ENCODE data around the gene PVALB.

The PVALB gene

GRCh38 chr22:36761553-36762240 lies 55.1 kb downstream of the PVALB start:
- H3K27me3 ChIP-seq (ENCODE audit: insufficient read depth, poor library complexity, severe bottlenecking) = no peaks in the 10 kb centered on the region
- TF ChIP-seq SPI1 (IDR thresholded peaks at IDR 0.05; ENCODE audit: borderline replicate concordance, low read depth) (no peak), GABPA (IDR thresholded peaks at IDR 0.05; ENCODE audit: low read depth) (no peak), POLR2AphosphoS5 (IDR thresholded peaks at IDR 0.05; ENCODE audit: low read depth) (no peak), REST (IDR thresholded peaks at IDR 0.05; ENCODE audit: insufficient replicate concordance, low read depth) (no peak), CTCF (IDR thresholded peaks at IDR 0.05; ENCODE audit: insufficient read depth, low read length) (no peak)
- no peak overlapping the region for H3K4me3 ChIP-seq (replicated peaks; ENCODE audit: insufficient read depth, low read length)
- no peak overlapping the region for H3K27ac ChIP-seq (replicated peaks)
- DNase-seq (ENCODE audit: low read depth in 1 of 2, low spot score in 1 of 2) = no peak

- no peaks in the 10 kb centered on the region for H3K27me3 ChIP-seq (ENCODE audit: insufficient read depth, poor library complexity, severe bottlenecking)
- no peak for DNase-seq (ENCODE audit: low read depth in 1 of 2, low spot score in 1 of 2)
- TF ChIP-seq REST (IDR thresholded peaks at IDR 0.05; ENCODE audit: insufficient replicate concordance, low read depth) (no peak), GABPA (IDR thresholded peaks at IDR 0.05; ENCODE audit: low read depth) (no peak), CTCF (IDR thresholded peaks at IDR 0.05; ENCODE audit: insufficient read depth, low read length) (no peak), POLR2AphosphoS5 (IDR thresholded peaks at IDR 0.05; ENCODE audit: low read depth) (no peak), SPI1 (IDR thresholded peaks at IDR 0.05; ENCODE audit: borderline replicate concordance, low read depth) (no peak)
Measured at GRCh38 chr22:36760786-36761185, 56.0 kb downstream of the PVALB start.

GRCh38 chr22:36759481-36760159 lies 57.2 kb downstream of the PVALB start:
- Histone ChIP-seq H3K27me3 (ENCODE audit: insufficient read depth, poor library complexity, severe bottlenecking) (no peaks in the 10 kb centered on the region), H3K4me3 (replicated peaks; ENCODE audit: insufficient read depth, low read length) (no peak overlapping the region), H3K27ac (replicated peaks) (no peak overlapping the region)
- TF ChIP-seq GABPA (IDR thresholded peaks at IDR 0.05; ENCODE audit: low read depth) (no peak), SPI1 (IDR thresholded peaks at IDR 0.05; ENCODE audit: borderline replicate concordance, low read depth) (no peak), POLR2AphosphoS5 (IDR thresholded peaks at IDR 0.05; ENCODE audit: low read depth) (no peak), REST (IDR thresholded peaks at IDR 0.05; ENCODE audit: insufficient replicate concordance, low read depth) (no peak), CTCF (IDR thresholded peaks at IDR 0.05; ENCODE audit: insufficient read depth, low read length) (no peak)
- no peak for DNase-seq (ENCODE audit: low read depth in 1 of 2, low spot score in 1 of 2)

More at GRCh38 chr22:36760786-36761185, 56.0 kb downstream of the PVALB start:
- no peak overlapping the region for H3K4me3 ChIP-seq (replicated peaks; ENCODE audit: insufficient read depth, low read length)
- no peak overlapping the region for H3K27ac ChIP-seq (replicated peaks)

Data from HL-60 (cell line).